Type B pancreatic cell (in vitro differentiated cells): ENCODE measurements around the gene KRT35. TPM values are rescaled to one million over a fixed set of nuclear protein-coding genes. Genes with fewer than 3 reads are reported as not detected.

Source experiments
- DNase-seq: peaks from one replicate; pipeline ENCODE4 v3.0.0; 2021; ENCODE audit warnings: mixed read lengths; ENCODE audit not compliant: unreplicated experiment; ENCODE audit errors: extremely low spot score
- H3K27ac Mint-ChIP-seq: 2 replicates; pipeline ENCODE4 v1.8.0; 2021; ENCODE audit warnings: mild to moderate bottlenecking, mixed read lengths
- H3K27me3 Mint-ChIP-seq: 2 replicates; pipeline ENCODE4 v1.8.0; 2021; ENCODE audit warnings: mixed read lengths
- H3K36me3 Mint-ChIP-seq: 2 replicates; pipeline ENCODE4 v1.8.0; 2021; ENCODE audit warnings: mixed read lengths
- H3K4me1 Mint-ChIP-seq: one replicate; pipeline ENCODE4 v1.8.0; 2021; ENCODE audit warnings: mixed read lengths; ENCODE audit not compliant: unreplicated experiment
- H3K4me3 Mint-ChIP-seq: 2 replicates; pipeline ENCODE4 v1.8.0; 2021; ENCODE audit warnings: mild to moderate bottlenecking, mixed read lengths
- H3K9me3 Mint-ChIP-seq: 2 replicates; pipeline ENCODE4 v1.8.0; 2021; ENCODE audit warnings: mixed read lengths
- CTCF ChIP-seq: fragments of 200-600 bp; sonication (generic); conservative IDR thresholded peaks from 2 replicates; pipeline ENCODE4 v1.5.0; 2021; ENCODE audit warnings: antibody characterized with exemption, mild to moderate bottlenecking
- total RNA-seq: library from RNA; stranded (reverse); gene quantifications from 2 replicates; pipeline ENCODE4 v1.2.1, GENCODE V29; 2021; ENCODE audit warnings: low replicate concordance

KRT35 gene
- total RNA-seq, 1 donor from 2014 or later = not detected

- no peak for DNase-seq
- no peaks in the 10 kb centered on the region for H3K36me3 Mint-ChIP-seq
- H3K9me3 Mint-ChIP-seq = peaks cover 6% of the 10 kb centered on the region
- TF ChIP-seq CTCF = no peak
- no peak within 1 kb of the TSS for H3K4me3 Mint-ChIP-seq
- H3K27ac Mint-ChIP-seq = no peak within 1 kb of the TSS
- H3K27me3 Mint-ChIP-seq = peaks cover 2% of the 10 kb centered on the region
- peaks cover 6% of the 10 kb centered on the region for H3K4me1 Mint-ChIP-seq
Measured at GRCh38 chr17:41466988-41467387, 14.0 kb downstream of the KRT35 start, which contains the start of gene KRT32. KRT32 (minus strand) TSS chr17:41467386; CDS start chr17:41467325, 61 bp downstream.

GRCh38 chr17:41464682-41465081, 16.3 kb downstream of the KRT35 start:
- peak overlapping the region; percentile 80 for H3K27ac Mint-ChIP-seq
- peak overlapping the region; percentile 60 for H3K4me3 Mint-ChIP-seq
- peaks cover 2% of the 10 kb centered on the region for H3K27me3 Mint-ChIP-seq
- TF ChIP-seq CTCF = no peak
- no peak for DNase-seq
- H3K36me3 Mint-ChIP-seq = no peaks in the 10 kb centered on the region
- H3K9me3 Mint-ChIP-seq = peaks cover 6% of the 10 kb centered on the region
- H3K4me1 Mint-ChIP-seq = peaks cover 10% of the 10 kb centered on the region

- peaks cover 2% of the 10 kb centered on the region for H3K27me3 Mint-ChIP-seq
Measured at GRCh38 chr17:41464173-41464572, 16.8 kb downstream of the KRT35 start.

GRCh38 chr17:41463746-41464145, 17.2 kb downstream of the KRT35 start:
- no peak overlapping the region for H3K27ac Mint-ChIP-seq
- peaks cover 10% of the 10 kb centered on the region for H3K4me1 Mint-ChIP-seq
- H3K27me3 Mint-ChIP-seq = peaks cover 2% of the 10 kb centered on the region
- no peaks in the 10 kb centered on the region for H3K36me3 Mint-ChIP-seq
- H3K4me3 Mint-ChIP-seq = no peak overlapping the region
- TF ChIP-seq CTCF = no peak
- no peak for DNase-seq
- H3K9me3 Mint-ChIP-seq = peaks cover 6% of the 10 kb centered on the region

More at GRCh38 chr17:41464173-41464572, 16.8 kb downstream of the KRT35 start:
- DNase-seq = no peak
- Mint-ChIP-seq H3K36me3 (no peaks in the 10 kb centered on the region), H3K27ac (no peak overlapping the region), H3K9me3 (peaks cover 6% of the 10 kb centered on the region), H3K4me1 (peaks cover 10% of the 10 kb centered on the region), H3K4me3 (no peak overlapping the region)
- no peak for TF ChIP-seq CTCF

- Mint-ChIP-seq H3K36me3 (no peaks in the 10 kb centered on the region), H3K27ac (no peak overlapping the region), H3K4me3 (no peak overlapping the region), H3K27me3 (peaks cover 2% of the 10 kb centered on the region), H3K4me1 (peaks cover 10% of the 10 kb centered on the region), H3K9me3 (peaks cover 6% of the 10 kb centered on the region)
- no peak for DNase-seq
- no peak for TF ChIP-seq CTCF
Measured at GRCh38 chr17:41462705-41463104, 18.2 kb downstream of the KRT35 start.

- Mint-ChIP-seq H3K27me3 (peaks cover 4% of the 10 kb centered on the region), H3K4me3 (no peak overlapping the region), H3K27ac (peak overlapping the region; percentile 26), H3K36me3 (no peaks in the 10 kb centered on the region), H3K4me1 (peaks cover 3% of the 10 kb centered on the region), H3K9me3 (no peaks in the 10 kb centered on the region)
- no peak for TF ChIP-seq CTCF
- DNase-seq = no peak
Measured at GRCh38 chr17:41457676-41458075, 23.3 kb downstream of the KRT35 start.
